GM12878 (cell line): ENCODE measurements around the gene PTPRC. TPM values are rescaled to one million over a fixed set of nuclear protein-coding genes. Genes with fewer than 3 reads are reported as not detected.

Experiments used
- ATAC-seq: fragments of 200-7000 bp; cut with Tn5 transposase; 3 replicates; pipeline ENCODE4 v1.9.1; 2020; ENCODE audit warnings: mild to moderate bottlenecking, moderate library complexity
- BruUV-seq: library from RNA; stranded (reverse); fragments of 400-500 nt; replicated peaks from 2 replicates; lab custom pipeline; 2021; lab: Mats Ljungman, UMichigan
- CTCF ChIA-PET: fragments of 300-600 bp; sonication (Branson Sonifier 250); formaldehyde crosslinking; extraction: SDS; loops from one replicate; lab custom pipeline; 2021; ENCODE audit warnings: inconsistent platforms; lab: Yijun Ruan, JAX
- POLR2A ChIA-PET: fragments of 350-600 bp; formaldehyde crosslinking; extraction: SDS; loops from one replicate; lab custom pipeline; 2021; ENCODE audit warnings: inconsistent platforms; lab: Charles Lee
- RAD21 ChIA-PET: fragments of 300-600 bp; sonication (Branson Sonifier 250); formaldehyde crosslinking; loops from one replicate; lab custom pipeline; 2023; ENCODE audit warnings: antibody characterized with exemption; ENCODE audit not compliant: unreplicated experiment; lab: Charles Lee
- SMC1A ChIA-PET: fragments of 300-600 bp; sonication (Branson Sonifier 250); formaldehyde crosslinking; loops from one replicate; lab custom pipeline; 2023; ENCODE audit not compliant: unreplicated experiment, uncharacterized antibody; lab: Charles Lee
- DNase-seq: peaks from one replicate; pipeline ENCODE4 v3.0.0-alpha.2; 2011; ENCODE audit warnings: low read depth, low spot score
- FAIRE-seq: peaks from 3 replicates; lab custom pipeline; 2011; peaks lifted over from hg19 to GRCh38; lab: Jason Lieb, UNC
- H2AFZ ChIP-seq: 2 replicates; pipeline ENCODE4 v1.6.0; 2011; ENCODE audit warnings: low read depth, low read length, control low read depth; ENCODE audit not compliant: control insufficient read depth
- H3K27ac ChIP-seq: 2 replicates; pipeline ENCODE4 v1.5.1; 2011; ENCODE audit warnings: control low read depth; ENCODE audit not compliant: control insufficient read depth, insufficient read depth
- H3K27me3 ChIP-seq, 2 experiments: replicated peaks in 1 of 2; 2 replicates each; pipeline versions ENCODE4 v1.6.0 to v1.6.1; 2011; ENCODE audit warnings: low read length in 1 of 2; ENCODE audit not compliant: control insufficient read depth in 2 of 2, insufficient read depth in 2 of 2
- H3K36me3 ChIP-seq, 2 experiments: 2 replicates each; pipeline ENCODE4 v1.5.1; 2011; ENCODE audit warnings: low read length in 1 of 2; ENCODE audit not compliant: control insufficient read depth in 2 of 2, insufficient read depth in 2 of 2
- H3K4me1 ChIP-seq: 2 replicates; pipeline ENCODE4 v1.6.1; 2011; ENCODE audit warnings: mild to moderate bottlenecking, low read length, moderate library complexity, mixed read lengths; ENCODE audit not compliant: control insufficient read depth, insufficient read depth
- H3K4me2 ChIP-seq: 2 replicates; pipeline ENCODE4 v1.6.0; 2011; ENCODE audit warnings: control low read depth; ENCODE audit not compliant: control insufficient read depth, insufficient read depth
- H3K4me3 ChIP-seq: fragments of 200-600 bp; sonication (generic); 2 replicates; pipeline ENCODE4 v1.5.1; 2016
- H3K79me2 ChIP-seq: 2 replicates; pipeline ENCODE4 v1.6.0; 2011; ENCODE audit warnings: low read length; ENCODE audit not compliant: control insufficient read depth, insufficient read depth
- H3K9ac ChIP-seq: 2 replicates; pipeline ENCODE4 v1.8.0; 2011; ENCODE audit warnings: low read length, control low read depth, mixed read lengths; ENCODE audit not compliant: control insufficient read depth, insufficient read depth
- H3K9me3 ChIP-seq: replicated peaks from 3 replicates; pipeline ENCODE4 v1.5.1; 2011; ENCODE audit warnings: mild to moderate bottlenecking, low read length; ENCODE audit not compliant: control insufficient read depth, insufficient read depth
- H4K20me1 ChIP-seq: 2 replicates; pipeline ENCODE4 v1.6.0; 2011; ENCODE audit not compliant: control insufficient read depth, insufficient read depth
- CBX3 ChIP-seq: fragments of 200-600 bp; sonication (generic); IDR thresholded peaks from 2 replicates; pipeline ENCODE4 v1.6.1; 2016; ENCODE audit warnings: low read depth, borderline replicate concordance
- JUNB ChIP-seq: IDR thresholded peaks from 2 replicates; pipeline ENCODE4 v1.6.1; 2016; ENCODE audit warnings: antibody characterized with exemption, mild to moderate bottlenecking
- MTA2 ChIP-seq: fragments of 450-650 bp; IDR thresholded peaks from 2 replicates; pipeline ENCODE4 v1.6.1; 2016; ENCODE audit warnings: low read depth, mild to moderate bottlenecking, moderate library complexity
- NBN ChIP-seq: fragments of 450-650 bp; IDR thresholded peaks from 2 replicates; pipeline ENCODE4 v1.6.1; 2016
- POU2F2 ChIP-seq: IDR thresholded peaks from 3 replicates; pipeline ENCODE4 v1.6.1; 2011; ENCODE audit warnings: low read depth, mild to moderate bottlenecking, low read length, borderline replicate concordance
- PRDM15 ChIP-seq: fragments of 450-650 bp; formaldehyde crosslinking; IDR thresholded peaks from 2 replicates; pipeline ENCODE4 v1.4.0; 2020; ENCODE audit warnings: mild to moderate bottlenecking, moderate library complexity
- SREBF2 ChIP-seq: IDR thresholded peaks from 2 replicates; pipeline ENCODE4 v1.6.1; 2012; ENCODE audit warnings: mild to moderate bottlenecking, low read length
- WRNIP1 ChIP-seq: IDR thresholded peaks from 2 replicates; pipeline ENCODE4 v1.6.1; 2011; ENCODE audit warnings: low read depth, low read length, improper control_type of control experiment, borderline replicate concordance
- WGBS: methylation state at CpG from one replicate; pipeline ENCODE4 v1.1.6; 2016; ENCODE audit warnings: low lambda C conversion rate; ENCODE audit not compliant: insufficient replicate concordance, insufficient coverage; ENCODE audit errors: missing lambda C conversion rate; 5-methylcytosine and 5-hydroxymethylcytosine counted together
- in situ Hi-C: fragments of 300-500 bp; cut with MboI; formaldehyde crosslinking; loops from 9 replicates; pipeline ENCODE4 v1.14.3; 2018; ENCODE audit warnings: mixed read lengths
- intact Hi-C: fragments of 100-400 bp; cut with micrococcal nuclease; formaldehyde crosslinking; loops from one replicate; pipeline ENCODE4 v1.14.2; 2022; ENCODE audit not compliant: unreplicated experiment
- polyA plus RNA-seq, 11 experiments: library from polyadenylated mRNA; depleted of rRNA in 4 of 11; unstranded in 6 of 11; stranded (reverse) in 5 of 11; fragments of >200 nt; fragmentation: Nextera tagmentation in 4 of 11; fragmentation: Illumina TruSeq in 1 of 11; extraction: Ambion mirVana in 4 of 11; extraction: Trizol in 1 of 11; gene quantifications; 1 replicate in 1 of 11; 2 replicates in 10 of 11; pipeline versions ENCODE4 v1.2.1 to v1.2.3, GENCODE V29; 2011 to 2016; ENCODE audit warnings: inconsistent platforms in 2 of 11, missing spikeins in 2 of 11, low read depth in 1 of 11
- total RNA-seq, 4 experiments: library from RNA; depleted of rRNA in 3 of 4; stranded (reverse); fragments of >200 nt in 3 of 4; fragmentation: Illumina TruSeq in 1 of 4; extraction: Trizol in 1 of 4; gene quantifications; 2 replicates each; pipeline versions ENCODE4 v1.2.1 to v1.2.3, GENCODE V29; 2013 to 2021

PTPRC gene
- total and polyA plus RNA-seq, 10 of the 15 experiments (the other 5 are each of a cell fraction or from before 2014, with no cell fraction given) = 72.9 to 221 (median 118) TPM

- ChIA-PET SMC1A (interaction anchor here (0.9 to 3.8 kb wide), 22 partner anchors 12 to 136 kb away, joined by 3 to 18 read pairs (median 4); partner anchors contain the start of gene ATP6V1G3), CTCF (interaction anchor here (1.1 to 2.1 kb wide), 6 partner anchors 19 to 507 kb away, joined by 3 to 6 read pairs (median 3); partner anchors contain the start of gene PTPRC), POLR2A (interaction anchor here (0.9 to 2.0 kb wide), 8 partner anchors 10 to 86 kb away, joined by 3 to 11 read pairs (median 4); no protein-coding TSS in a partner anchor)
- Histone ChIP-seq H2AFZ (no peak overlapping the region), H3K27me3 (no peaks in the 10 kb centered on the region), H3K4me2 (no peak overlapping the region), H3K36me3 (no peaks in the 10 kb centered on the region), H3K79me2 (no peaks in the 10 kb centered on the region; the same call in 1 of the 2 replicates), H3K9ac (no peak overlapping the region), H3K9me3 (peaks cover 8% of the 10 kb centered on the region), H3K27ac (no peak overlapping the region), H3K4me1 (peaks cover 24% of the 10 kb centered on the region), H3K4me3 (no peak overlapping the region), H4K20me1 (no peaks in the 10 kb centered on the region)
- no peak for DNase-seq
- intact Hi-C loops = loop anchor here (5.0 kb wide), 2 partner anchors 73 to 123 kb away; no protein-coding TSS in a partner anchor
- no peak for ATAC-seq
- no TSS peak for BruUV-seq
- FAIRE-seq = no peak
- 73% methylated on average over 2 of the region's 2 CpGs for WGBS
- TF ChIP-seq CBX3 = no peak
- no peak for TF ChIP-seq POU2F2
- TF ChIP-seq WRNIP1 = no peak
- TF ChIP-seq NBN = no peak
- no peak for TF ChIP-seq SREBF2
- no peak for TF ChIP-seq PRDM15
- TF ChIP-seq MTA2 = no peak
- TF ChIP-seq JUNB = no peak
- TF ChIP-seq, all 136 proteins: peak for 0
- RAD21 ChIA-PET = interaction anchor here (1.1 to 2.0 kb wide), 11 partner anchors 8 to 90 kb away, joined by 3 to 11 read pairs (median 5); partner anchors contain the start of gene ATP6V1G3
- in situ Hi-C loops = no loop called here
Measured at GRCh38 chr1:198595765-198596164, 43.1 kb upstream of the PTPRC start.
